Tibial nerve (tissue), 4 donors: ENCODE measurements around the gene DOC2A.

Experiments used
- EP300 ChIP-seq, 2 donors: sonication (generic); formaldehyde crosslinking; IDR thresholded peaks; one replicate each; pipeline ENCODE4 v1.6.1; 2017; ENCODE audit warnings: antibody characterized with exemption in 2 of 2, mild to moderate bottlenecking in 1 of 2
- TF ChIP-seq, protein P1 (sequence below), 5 experiments: fragments of 200-600 bp in 3 of 5; fragments of 450-650 bp in 2 of 5; sonication (generic) in 3 of 5; IDR thresholded peaks; one replicate each; pipeline ENCODE4 v1.5.1; 2016 to 2019; ENCODE audit warnings: antibody characterized with exemption in 5 of 5, mild to moderate bottlenecking in 3 of 5, moderate library complexity in 2 of 5

DNA sequence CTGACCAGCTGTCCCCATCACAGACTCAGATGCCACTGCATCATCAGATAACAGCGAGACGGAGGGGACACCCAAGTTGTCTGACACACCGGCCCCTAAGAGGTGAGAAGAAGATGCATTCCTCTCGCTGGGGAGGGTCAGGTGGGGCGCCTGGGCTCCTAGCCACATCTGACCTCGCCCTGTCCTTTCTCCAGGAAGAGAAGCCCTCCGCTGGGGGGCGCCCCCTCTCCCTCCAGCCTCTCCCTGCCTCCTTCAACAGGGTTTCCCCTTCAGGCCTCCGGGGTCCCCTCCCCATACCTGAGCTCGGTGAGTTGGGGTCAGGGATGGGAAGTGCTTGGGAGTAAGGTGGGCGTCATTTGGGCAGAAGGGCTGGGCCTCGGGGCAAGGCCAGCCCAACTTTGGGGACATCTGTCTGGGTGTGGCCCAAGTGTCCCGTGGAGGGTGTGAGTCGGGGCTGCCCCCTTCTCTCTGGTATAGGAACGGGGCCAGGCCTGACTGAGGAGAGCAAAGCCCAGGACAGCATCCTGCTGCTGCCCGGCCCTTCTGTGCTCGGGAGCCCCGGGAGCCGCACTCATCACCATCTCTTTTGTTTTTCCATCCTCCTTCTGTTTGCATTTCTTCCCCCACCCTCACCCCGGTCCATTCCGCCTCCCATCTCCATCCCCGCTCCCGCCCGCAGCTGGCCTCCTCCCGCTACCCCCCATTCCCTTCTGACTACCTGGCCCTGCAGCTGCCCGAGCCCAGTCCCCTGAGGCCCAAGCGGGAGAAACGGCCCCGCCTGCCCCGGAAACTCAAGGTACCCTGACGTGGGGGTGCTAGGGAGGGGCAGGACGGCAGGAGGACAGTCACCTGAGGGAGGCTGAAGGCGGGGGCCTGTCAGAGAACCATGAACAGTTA is 9.8 kb downstream of the DOC2A start:
- TF ChIP-seq, protein P1, sequence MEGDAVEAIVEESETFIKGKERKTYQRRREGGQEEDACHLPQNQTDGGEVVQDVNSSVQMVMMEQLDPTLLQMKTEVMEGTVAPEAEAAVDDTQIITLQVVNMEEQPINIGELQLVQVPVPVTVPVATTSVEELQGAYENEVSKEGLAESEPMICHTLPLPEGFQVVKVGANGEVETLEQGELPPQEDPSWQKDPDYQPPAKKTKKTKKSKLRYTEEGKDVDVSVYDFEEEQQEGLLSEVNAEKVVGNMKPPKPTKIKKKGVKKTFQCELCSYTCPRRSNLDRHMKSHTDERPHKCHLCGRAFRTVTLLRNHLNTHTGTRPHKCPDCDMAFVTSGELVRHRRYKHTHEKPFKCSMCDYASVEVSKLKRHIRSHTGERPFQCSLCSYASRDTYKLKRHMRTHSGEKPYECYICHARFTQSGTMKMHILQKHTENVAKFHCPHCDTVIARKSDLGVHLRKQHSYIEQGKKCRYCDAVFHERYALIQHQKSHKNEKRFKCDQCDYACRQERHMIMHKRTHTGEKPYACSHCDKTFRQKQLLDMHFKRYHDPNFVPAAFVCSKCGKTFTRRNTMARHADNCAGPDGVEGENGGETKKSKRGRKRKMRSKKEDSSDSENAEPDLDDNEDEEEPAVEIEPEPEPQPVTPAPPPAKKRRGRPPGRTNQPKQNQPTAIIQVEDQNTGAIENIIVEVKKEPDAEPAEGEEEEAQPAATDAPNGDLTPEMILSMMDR (IDR thresholded peaks at IDR 0.05), result no peak
- TF ChIP-seq EP300 (IDR thresholded peaks at IDR 0.05), result no peak
